Fibroblast of skin of back (primary cell): ENCODE results near the gene TPPP2.

Experiments used
- DNase-seq: peaks from one replicate; pipeline ENCODE4 v3.0.0-alpha.2; 2013

Gene TPPP2

GRCh38 chr14:21077672-21078071, 47.7 kb downstream of the TPPP2 start:
- no peak for DNase-seq

- DNase-seq: no peak
Observed at GRCh38 chr14:21078287-21078686, 48.3 kb downstream of the TPPP2 start.

- no peak for DNase-seq
Observed at GRCh38 chr14:21078726-21079125, 48.7 kb downstream of the TPPP2 start.

DNA sequence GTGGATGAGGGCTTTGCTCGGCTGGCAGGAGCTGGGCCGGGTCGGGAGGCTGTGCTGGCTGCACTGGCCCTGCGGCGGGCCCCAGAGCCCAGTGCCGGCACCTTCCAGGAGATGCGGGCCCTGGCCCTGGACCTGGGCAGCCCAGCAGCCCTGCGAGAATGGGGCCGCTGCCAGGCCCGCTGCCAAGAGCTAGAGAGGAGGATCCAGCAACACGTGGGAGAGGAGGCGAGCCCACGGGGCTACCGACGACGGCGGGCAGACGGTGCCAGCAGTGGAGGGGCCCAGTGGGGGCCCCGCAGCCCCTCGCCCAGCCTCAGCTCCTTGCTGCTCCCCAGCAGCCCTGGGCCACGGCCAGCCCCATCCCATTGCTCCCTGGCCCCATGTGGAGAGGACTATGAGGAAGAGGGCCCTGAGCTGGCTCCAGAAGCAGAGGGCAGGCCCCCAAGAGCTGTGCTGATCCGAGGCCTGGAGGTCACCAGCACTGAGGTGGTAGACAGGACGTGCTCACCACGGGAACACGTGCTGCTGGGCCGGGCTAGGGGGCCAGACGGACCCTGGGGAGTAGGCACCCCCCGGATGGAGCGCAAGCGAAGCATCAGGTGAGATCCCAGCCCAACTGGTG, 51.6 kb downstream of the TPPP2 start:
- DNase-seq: no peak
